H9 (cell line): Measurements from ENCODE around the gene RASSF5. TPM values are rescaled to one million over a fixed set of nuclear protein-coding genes. Genes with fewer than 3 reads are reported as not detected.

Experiments
- DNase-seq: peaks from one replicate; pipeline ENCODE4 v3.0.0-alpha.2; 2017
- H2AFZ ChIP-seq: one replicate; pipeline ENCODE4 v1.6.1; 2013; ENCODE audit warnings: mild to moderate bottlenecking, low read length, control low read depth, moderate library complexity
- H2AK5ac ChIP-seq: 2 replicates; pipeline ENCODE4 v1.6.1; 2013; ENCODE audit warnings: low read length, control low read depth, mixed read lengths; ENCODE audit not compliant: insufficient read length
- H2BK120ac ChIP-seq: one replicate; pipeline ENCODE4 v1.6.1; 2013; ENCODE audit warnings: low read depth, mild to moderate bottlenecking, low read length, control low read depth, inconsistent platforms; ENCODE audit not compliant: poor library complexity, severe bottlenecking
- H2BK12ac ChIP-seq: 2 replicates; pipeline ENCODE4 v1.6.1; 2013; ENCODE audit warnings: low read length, control low read depth, mixed read lengths, low read depth; ENCODE audit not compliant: insufficient read length
- H2BK15ac ChIP-seq: 2 replicates; pipeline ENCODE4 v1.6.1; 2013; ENCODE audit warnings: low read depth, low read length, control low read depth
- H2BK20ac ChIP-seq: one replicate; pipeline ENCODE4 v1.6.1; 2013; ENCODE audit warnings: low read depth, mild to moderate bottlenecking, low read length, control low read depth, inconsistent platforms; ENCODE audit not compliant: poor library complexity, severe bottlenecking
- H2BK5ac ChIP-seq: 2 replicates; pipeline ENCODE4 v1.6.1; 2013; ENCODE audit warnings: low read length, control low read depth, mixed read lengths; ENCODE audit not compliant: insufficient read length
- H3K14ac ChIP-seq: 2 replicates; pipeline ENCODE4 v1.6.1; 2013; ENCODE audit warnings: low read length, control low read depth; ENCODE audit not compliant: insufficient read depth
- H3K18ac ChIP-seq: 2 replicates; pipeline ENCODE4 v1.6.1; 2013; ENCODE audit warnings: low read depth, mild to moderate bottlenecking, mixed read lengths, low read length, control low read depth; ENCODE audit not compliant: insufficient read length
- H3K23ac ChIP-seq: 2 replicates; pipeline ENCODE4 v1.6.1; 2013; ENCODE audit warnings: low read length, control low read depth, mixed read lengths, low read depth; ENCODE audit not compliant: insufficient read length
- H3K23me2 ChIP-seq: 2 replicates; pipeline ENCODE4 v1.6.1; 2013; ENCODE audit warnings: low read depth, mild to moderate bottlenecking, mixed read lengths, low read length, control low read depth; ENCODE audit not compliant: insufficient read length, poor library complexity, severe bottlenecking
- H3K27ac ChIP-seq: 2 replicates; pipeline ENCODE4 v1.5.1; 2013; ENCODE audit warnings: low read length, control low read depth, mixed read lengths, low read depth; ENCODE audit not compliant: insufficient read length
- H3K27me3 ChIP-seq: 2 replicates; pipeline ENCODE4 v1.6.1; 2013; ENCODE audit warnings: low read length, control low read depth, inconsistent platforms; ENCODE audit not compliant: insufficient read depth
- H3K4ac ChIP-seq: 2 replicates; pipeline ENCODE4 v1.6.1; 2013; ENCODE audit warnings: low read depth, mild to moderate bottlenecking, control low read depth, inconsistent platforms, low read length, moderate library complexity
- H3K4me1 ChIP-seq: 2 replicates; pipeline ENCODE4 v1.6.1; 2013; ENCODE audit warnings: low read length, control low read depth, inconsistent platforms; ENCODE audit not compliant: insufficient read depth
- H3K4me2 ChIP-seq: 2 replicates; pipeline ENCODE4 v1.6.1; 2013; ENCODE audit warnings: low read length, control low read depth, mixed read lengths; ENCODE audit not compliant: insufficient read length, insufficient read depth
- H3K56ac ChIP-seq: 2 replicates; pipeline ENCODE4 v1.6.1; 2013; ENCODE audit warnings: low read depth, mild to moderate bottlenecking, mixed read lengths, low read length, control low read depth; ENCODE audit not compliant: insufficient read length
- H3K79me1 ChIP-seq: 2 replicates; pipeline ENCODE4 v1.6.1; 2013; ENCODE audit warnings: low read depth, mild to moderate bottlenecking, moderate library complexity, low read length, control low read depth, inconsistent platforms; ENCODE audit not compliant: insufficient read depth, poor library complexity, severe bottlenecking
- H3K79me2 ChIP-seq: 2 replicates; pipeline ENCODE4 v1.6.1; 2013; ENCODE audit warnings: low read length, control low read depth, inconsistent platforms; ENCODE audit not compliant: insufficient read depth
- H3K9ac ChIP-seq: 2 replicates; pipeline ENCODE4 v1.6.1; 2013; ENCODE audit warnings: low read length, control low read depth, mixed read lengths; ENCODE audit not compliant: insufficient read length; ENCODE audit errors: extremely low read depth
- H3K9me3 ChIP-seq: one replicate; pipeline ENCODE4 v1.6.1; 2013; ENCODE audit warnings: low read depth, low read length, inconsistent platforms; ENCODE audit not compliant: control insufficient read depth
- H3T11ph ChIP-seq: one replicate; pipeline ENCODE4 v1.6.1; 2013; ENCODE audit warnings: mild to moderate bottlenecking, low read length, control low read depth, inconsistent platforms
- H4K20me1 ChIP-seq: one replicate; pipeline ENCODE4 v1.6.1; 2013; ENCODE audit not compliant: control insufficient read depth, insufficient read length, insufficient read depth
- H4K5ac ChIP-seq: 2 replicates; pipeline ENCODE4 v1.6.1; 2013; ENCODE audit warnings: low read depth, mild to moderate bottlenecking, mixed read lengths, low read length, control low read depth; ENCODE audit not compliant: insufficient read length
- H4K8ac ChIP-seq: replicated peaks from 2 replicates; pipeline ENCODE4 v1.6.1; 2013; ENCODE audit warnings: low read length, control low read depth, mixed read lengths, low read depth; ENCODE audit not compliant: insufficient read length
- H4K91ac ChIP-seq: 2 replicates; pipeline ENCODE4 v1.6.1; 2013; ENCODE audit warnings: low read depth, mild to moderate bottlenecking, moderate library complexity, mixed read lengths, low read length, control low read depth; ENCODE audit not compliant: insufficient read length
- H3K27ac Mint-ChIP-seq, 3 experiments: 2 replicates in 2 of 3; 3 replicates in 1 of 3; pipeline ENCODE4 v1.8.0; 2020 to 2021; ENCODE audit warnings: mixed read lengths in 3 of 3, mild to moderate bottlenecking in 1 of 3, moderate library complexity in 1 of 3
- H3K27me3 Mint-ChIP-seq: 2 replicates; pipeline ENCODE4 v1.8.0; 2021; ENCODE audit warnings: low read depth, mild to moderate bottlenecking, moderate library complexity, mixed read lengths
- H3K36me3 Mint-ChIP-seq, 3 experiments: 2 replicates in 2 of 3; 3 replicates in 1 of 3; pipeline ENCODE4 v1.8.0; 2020 to 2021; ENCODE audit warnings: low read depth in 3 of 3, mixed read lengths in 3 of 3; ENCODE audit not compliant: insufficient read depth in 1 of 3
- H3K4me1 Mint-ChIP-seq, 2 experiments: 2 replicates each; pipeline ENCODE4 v1.8.0; 2020; ENCODE audit warnings: mixed read lengths in 2 of 2
- H3K4me3 Mint-ChIP-seq, 2 experiments: 2 replicates in 1 of 2; 3 replicates in 1 of 2; pipeline ENCODE4 v1.8.0; 2020 to 2021; ENCODE audit warnings: mild to moderate bottlenecking in 2 of 2, mixed read lengths in 2 of 2, moderate library complexity in 1 of 2
- H3K9me3 Mint-ChIP-seq, 2 experiments: 2 replicates in 1 of 2; 3 replicates in 1 of 2; pipeline ENCODE4 v1.8.0; 2020; ENCODE audit warnings: mild to moderate bottlenecking in 2 of 2, mixed read lengths in 2 of 2, moderate library complexity in 1 of 2
- CTCF ChIP-seq: fragments of 200-600 bp; sonication (generic); conservative IDR thresholded peaks from 3 replicates; pipeline ENCODE4 v1.8.0; 2021; ENCODE audit warnings: antibody characterized with exemption, mild to moderate bottlenecking
- WGBS: extraction: QIAGEN DNeasy Blood & Tissue Kit; methylation state at CpG from one replicate; pipeline ENCODE4 v1.1.7; 2013; ENCODE audit warnings: missing lambda C conversion rate, low lambda C conversion rate, mixed read lengths; ENCODE audit not compliant: insufficient read length; ENCODE audit errors: extremely low coverage; 5-methylcytosine and 5-hydroxymethylcytosine counted together
- total RNA-seq: library from RNA; stranded (reverse); gene quantifications from 2 replicates; pipeline ENCODE4 v1.2.1, GENCODE V29; 2021

Gene RASSF5
- total RNA-seq, 1 experiment from 2014 or later = 0.50 TPM

- Mint-ChIP-seq H3K9me3 (no peaks in the 10 kb centered on the region), H3K36me3 (peaks cover 5 to 15% (median 14%) of the 10 kb centered on the region in 3 experiments; a peak in 6 of 7 replicates), H3K27ac (0 out of 7 replicates have a peak overlapping the region, but pooled peaks of 1 of the 3 experiments have one; percentile 54), H3K27me3 (no peaks in the 10 kb centered on the region), H3K4me3 (no peak overlapping the region), H3K4me1 (peaks cover 1 to 3% of the 10 kb centered on the region in 2 experiments)
- Histone ChIP-seq H3K14ac (no peak overlapping the region), H3K9ac (no peak overlapping the region), H2BK120ac (no peak overlapping the region), H3K27ac (no peak overlapping the region), H2AK5ac (no peak overlapping the region), H3K23ac (no peak overlapping the region), H2BK15ac (no peak overlapping the region), H2BK12ac (no peak overlapping the region), H3K9me3 (no peaks in the 10 kb centered on the region), H3K79me1 (no peaks in the 10 kb centered on the region), H3K18ac (no peak overlapping the region), H4K91ac (no peak overlapping the region), H3K79me2 (no peaks in the 10 kb centered on the region), H3K4me2 (no peak overlapping the region), H2BK5ac (no peak overlapping the region), H3K4me1 (no peaks in the 10 kb centered on the region), H2AFZ (no peak overlapping the region), H2BK20ac (no peak overlapping the region), H3K56ac (no peak overlapping the region), H4K20me1 (no peaks in the 10 kb centered on the region), H4K8ac (no peak overlapping the region), H3K27me3 (no peaks in the 10 kb centered on the region), H3K4ac (no peak overlapping the region), H3K23me2 (no peaks in the 10 kb centered on the region), H4K5ac (no peak overlapping the region), H3T11ph (no peak overlapping the region)
- DNase-seq = no peak
- WGBS = no CpG with 5 or more reads among the region's 6 CpGs
- TF ChIP-seq CTCF = no peak
These were observed 81.2 kb downstream of the RASSF5 start for GRCh38 chr1:206588492-206588891.
